ENCODE results near the gene ZGLP1.

ZGLP1 gene

DNA sequence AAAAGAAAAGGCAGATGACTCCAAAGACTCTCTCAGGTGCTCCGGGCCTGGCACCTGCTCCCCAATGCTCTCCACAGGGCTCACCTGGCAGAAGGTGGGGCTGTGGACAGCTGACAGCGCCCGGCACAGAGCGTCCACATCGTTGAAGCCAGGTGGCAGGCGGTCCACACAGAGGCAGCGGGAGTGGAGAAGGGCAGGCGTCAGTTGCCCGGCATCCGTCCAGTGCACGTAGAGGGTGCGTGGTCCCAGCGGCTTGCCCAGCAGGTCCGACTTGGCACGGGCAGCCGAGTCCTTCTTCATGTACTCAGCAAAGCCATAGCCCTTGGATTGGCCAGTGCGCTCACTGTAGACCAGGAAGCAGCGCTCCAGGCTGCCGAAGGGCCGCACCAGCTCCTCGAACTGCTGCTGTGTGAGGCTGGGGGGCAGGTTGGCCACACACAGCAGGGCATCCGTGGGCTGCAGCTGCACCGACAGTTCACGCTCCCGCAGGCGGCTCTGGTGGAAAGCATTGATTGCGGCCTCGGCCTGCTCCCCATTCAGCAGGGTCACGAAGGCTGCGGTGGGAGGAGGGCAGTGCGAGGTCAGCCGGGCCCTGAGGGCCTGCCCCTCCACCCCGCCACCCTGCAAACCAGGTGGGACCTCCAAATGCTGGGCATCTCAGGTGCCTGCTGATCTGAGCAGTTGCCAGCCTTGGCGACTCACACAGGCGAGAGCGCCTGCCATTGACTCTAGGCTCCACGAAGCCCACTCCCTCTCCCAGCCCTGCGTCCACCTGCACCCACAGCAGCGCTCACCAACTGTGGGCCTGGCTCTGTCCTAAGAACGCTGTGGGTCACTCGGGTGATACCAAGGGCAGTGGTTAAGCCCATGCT, 19.2 kb upstream of the ZGLP1 start:
- DNase-seq (ENCODE audit: extremely low read depth in 1 of 2, low read depth in 1 of 2) = no peak

DNA sequence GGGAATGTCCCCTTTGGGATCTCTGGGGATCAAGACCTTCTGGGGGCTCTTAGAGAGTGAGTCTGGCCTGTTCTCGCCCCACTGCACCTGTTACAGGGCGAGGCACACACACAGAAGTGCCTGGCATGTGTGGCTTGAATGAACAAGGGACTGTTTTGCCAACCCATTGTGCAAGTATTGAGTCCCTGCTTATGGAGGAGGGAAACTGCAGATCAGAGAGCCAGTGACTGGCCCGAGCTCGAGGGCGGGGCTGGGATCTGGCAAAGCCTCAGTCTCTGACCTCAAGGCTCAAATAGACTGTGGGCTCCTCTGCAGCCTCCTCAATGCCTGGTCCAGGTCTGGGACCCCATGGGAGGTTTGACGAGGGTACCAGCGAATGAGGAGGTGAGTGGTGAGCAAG, 18.2 kb upstream of the ZGLP1 start:
- DNase-seq (ENCODE audit: extremely low read depth in 1 of 2, low read depth in 1 of 2) = no peak

DNA sequence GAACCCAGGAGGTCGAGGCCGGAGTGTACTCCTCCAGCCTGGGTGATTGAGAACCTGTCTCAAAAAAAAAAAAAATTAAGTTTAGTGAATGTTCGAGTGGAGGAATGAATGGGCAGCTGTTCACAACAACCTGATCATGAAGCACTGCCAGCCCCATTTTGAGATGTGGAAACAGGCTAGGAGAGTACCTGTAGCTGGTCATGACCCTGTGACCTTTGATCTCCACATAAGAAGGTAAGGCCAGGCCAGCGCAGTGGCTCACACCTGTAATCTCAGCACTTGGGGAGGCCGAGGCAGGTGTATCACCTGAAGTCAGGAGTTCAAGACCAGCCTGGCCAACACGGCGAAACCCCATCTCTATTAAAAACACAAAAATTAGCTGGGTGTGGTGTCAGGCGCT, 16.1 kb upstream of the ZGLP1 start:
- no peak for DNase-seq (ENCODE audit: extremely low read depth in 1 of 2, low read depth in 1 of 2)

DNA sequence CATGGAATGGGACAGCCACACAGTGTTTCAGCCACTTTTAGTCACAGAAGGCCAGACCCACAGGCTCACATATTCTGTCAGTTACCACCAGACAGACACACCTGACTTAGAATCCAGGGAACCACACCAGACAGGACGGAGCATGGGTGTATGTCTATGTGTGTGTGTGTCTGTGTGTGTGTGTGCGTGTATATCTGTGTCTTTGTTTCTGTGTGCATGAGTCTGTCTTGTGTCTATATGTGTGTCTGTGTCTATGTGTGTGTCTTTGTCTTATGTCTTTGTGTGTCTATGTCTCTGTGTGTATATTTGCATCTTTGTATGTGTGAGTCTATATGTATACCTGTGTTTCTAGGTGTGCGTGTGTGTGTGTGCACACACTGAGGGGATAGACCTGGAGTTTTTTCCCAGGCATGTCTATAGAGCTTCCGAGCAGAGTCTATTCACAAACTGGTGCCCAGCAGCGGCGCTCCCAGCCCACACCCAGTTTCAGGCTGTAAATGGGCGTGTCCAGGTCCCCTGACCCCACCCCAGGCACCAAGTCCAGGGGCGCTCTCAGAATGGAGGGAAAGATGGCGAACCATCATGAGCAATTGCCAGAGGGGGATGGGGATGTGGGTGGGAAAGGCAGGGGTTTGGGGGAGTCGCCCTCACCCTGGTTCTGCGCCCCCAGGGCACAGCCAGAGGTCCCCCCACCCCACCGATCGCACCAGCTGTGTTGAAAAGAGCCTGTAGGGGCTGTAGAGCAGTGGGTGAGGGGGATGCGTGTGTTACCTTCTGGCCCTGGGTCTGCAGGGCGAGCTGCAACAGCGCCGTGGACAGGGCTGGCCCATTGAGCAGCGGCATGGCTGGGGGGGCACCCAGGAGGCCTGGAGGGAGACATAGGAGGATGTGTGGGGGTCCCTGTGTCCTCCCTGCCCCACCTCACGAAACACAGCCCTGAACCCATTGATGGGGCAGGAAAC, 12.5 kb upstream of the ZGLP1 start:
- no peak for DNase-seq (ENCODE audit: extremely low read depth in 1 of 2, low read depth in 1 of 2)

DNA sequence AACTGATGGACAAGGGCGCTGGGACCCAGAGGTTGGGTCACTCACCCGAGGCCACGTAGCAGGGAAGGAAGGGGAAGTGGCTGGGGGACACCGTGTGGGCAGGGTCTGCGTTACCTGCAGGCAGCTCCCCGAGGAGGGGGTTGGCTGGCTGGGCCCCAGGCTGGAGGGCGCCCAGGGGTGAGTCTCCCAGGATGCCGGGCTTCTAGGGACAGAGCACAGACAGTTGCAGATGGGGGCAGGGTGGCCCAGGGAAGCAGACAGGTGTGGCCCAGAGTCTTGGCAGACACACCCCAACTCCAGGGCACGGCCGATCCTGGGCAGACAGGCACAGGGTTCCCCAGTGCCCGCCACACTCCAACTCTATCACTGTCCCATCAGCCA, 11.8 kb upstream of the ZGLP1 start:
- no peak for DNase-seq (ENCODE audit: extremely low read depth in 1 of 2, low read depth in 1 of 2)

DNA sequence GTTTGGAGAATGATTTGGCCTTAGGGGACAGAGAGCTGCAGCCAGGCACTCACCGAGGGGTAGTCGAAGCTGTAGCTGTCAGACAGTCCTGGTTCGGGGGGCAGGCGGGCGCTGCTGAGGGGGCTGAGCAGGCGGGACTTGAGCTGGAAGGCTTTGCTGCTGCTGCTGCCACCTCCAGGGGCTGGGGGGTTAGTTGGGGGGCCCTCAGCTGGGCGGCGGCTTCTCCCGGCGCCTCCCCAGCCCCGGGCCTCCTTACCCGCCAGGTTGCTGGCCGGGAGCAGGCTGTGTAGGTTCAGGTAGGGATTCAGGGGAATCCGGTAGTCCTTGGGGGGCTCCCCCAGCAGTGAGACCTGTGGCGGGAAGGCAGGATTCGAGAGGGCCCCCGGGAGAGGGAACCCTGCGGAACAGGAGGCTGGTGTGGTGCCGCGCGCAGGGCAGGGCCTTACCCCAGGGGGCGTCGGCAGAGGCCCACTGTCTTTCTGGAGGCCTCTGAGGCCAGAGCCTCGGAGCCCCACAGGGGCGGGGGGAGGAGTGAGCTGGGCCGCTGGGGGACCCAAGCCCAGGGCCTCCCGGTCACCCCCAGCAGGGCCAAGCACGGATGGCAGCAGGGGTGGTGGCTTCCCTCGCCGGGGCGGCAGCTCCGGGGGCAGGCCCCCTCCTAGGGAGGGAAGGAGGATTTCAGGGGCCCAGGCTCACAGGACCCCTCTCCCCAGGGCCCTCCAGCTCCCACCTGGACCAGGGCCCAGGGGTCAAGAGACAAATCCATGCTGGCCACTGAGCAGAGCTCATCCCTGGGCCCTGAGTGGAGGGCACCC, 11.2 kb upstream of the ZGLP1 start:
- no peak for DNase-seq (ENCODE audit: extremely low read depth in 1 of 2, low read depth in 1 of 2)

DNA sequence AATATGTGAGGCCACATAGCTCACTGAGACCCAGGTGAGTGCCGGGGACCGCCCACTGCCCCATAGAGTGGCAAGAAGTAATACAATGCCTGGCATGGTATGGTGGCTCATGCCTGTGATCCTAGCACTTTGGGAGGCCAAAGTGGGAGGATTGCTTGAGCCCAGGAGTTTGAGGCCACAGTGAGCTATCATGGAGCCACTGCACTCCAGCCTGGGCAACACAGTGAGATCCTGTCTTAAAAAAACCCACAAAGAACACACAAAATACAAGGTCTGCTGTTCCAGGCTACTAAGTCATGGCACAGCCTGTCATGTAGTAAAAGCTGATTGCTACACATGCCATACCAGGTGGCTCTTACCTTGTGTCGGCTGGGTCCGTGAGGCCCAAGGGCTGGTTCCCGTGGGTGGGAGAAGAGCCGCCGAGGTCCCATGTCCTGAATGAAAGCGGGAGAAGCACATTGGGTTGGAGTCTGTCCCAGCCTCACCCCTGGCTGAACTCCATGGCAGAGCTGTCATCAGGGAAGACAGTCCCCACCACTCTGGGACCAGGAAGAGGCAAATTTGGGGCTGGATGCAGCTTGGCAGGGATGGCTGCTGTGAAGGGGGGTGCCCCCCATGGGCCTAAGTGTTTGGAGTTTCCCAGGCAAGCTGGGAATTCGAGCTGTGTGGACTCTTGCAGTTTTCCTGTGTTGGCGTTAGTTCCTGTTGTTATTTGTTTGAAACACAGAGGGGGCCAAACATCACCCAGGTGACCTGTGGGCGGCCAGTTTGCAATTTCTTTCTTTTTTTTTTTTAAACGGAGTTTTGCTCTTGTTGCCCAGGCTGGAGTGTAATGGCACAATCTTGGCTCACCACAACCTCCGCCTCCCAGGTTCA, 9.4 kb upstream of the ZGLP1 start:
- DNase-seq (ENCODE audit: extremely low read depth in 1 of 2, low read depth in 1 of 2) = no peak

DNA sequence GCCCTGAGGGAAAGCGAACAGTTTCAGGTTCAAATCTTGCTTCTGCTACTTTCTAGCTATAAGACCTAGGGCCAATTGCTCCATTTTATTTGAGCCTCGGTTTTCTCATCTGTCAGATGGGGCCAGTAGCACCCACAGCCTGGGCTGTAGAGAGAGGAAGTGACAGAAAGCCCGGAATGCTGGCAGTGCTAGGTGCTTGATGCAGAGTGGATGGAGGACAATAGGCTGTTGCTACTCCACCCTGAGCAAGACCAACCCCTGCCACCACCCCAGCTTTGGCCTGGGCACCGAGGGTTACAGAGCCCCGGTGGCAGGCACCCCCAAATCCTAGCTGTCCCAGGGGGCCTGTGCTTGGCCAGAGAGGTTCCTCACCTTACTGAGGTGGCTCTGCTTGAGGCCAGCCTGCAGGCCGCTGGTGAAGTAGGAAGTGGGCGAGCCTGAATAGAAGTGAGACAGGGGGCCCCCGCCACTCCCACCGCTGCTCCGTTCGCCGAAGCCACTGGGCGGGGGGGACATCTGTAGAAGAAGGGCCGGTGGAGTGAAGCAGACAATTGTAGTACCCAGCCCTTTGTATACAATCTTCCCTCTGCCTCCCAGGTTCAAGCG, 8.3 kb upstream of the ZGLP1 start:
- no peak for DNase-seq (ENCODE audit: extremely low read depth in 1 of 2, low read depth in 1 of 2)

DNA sequence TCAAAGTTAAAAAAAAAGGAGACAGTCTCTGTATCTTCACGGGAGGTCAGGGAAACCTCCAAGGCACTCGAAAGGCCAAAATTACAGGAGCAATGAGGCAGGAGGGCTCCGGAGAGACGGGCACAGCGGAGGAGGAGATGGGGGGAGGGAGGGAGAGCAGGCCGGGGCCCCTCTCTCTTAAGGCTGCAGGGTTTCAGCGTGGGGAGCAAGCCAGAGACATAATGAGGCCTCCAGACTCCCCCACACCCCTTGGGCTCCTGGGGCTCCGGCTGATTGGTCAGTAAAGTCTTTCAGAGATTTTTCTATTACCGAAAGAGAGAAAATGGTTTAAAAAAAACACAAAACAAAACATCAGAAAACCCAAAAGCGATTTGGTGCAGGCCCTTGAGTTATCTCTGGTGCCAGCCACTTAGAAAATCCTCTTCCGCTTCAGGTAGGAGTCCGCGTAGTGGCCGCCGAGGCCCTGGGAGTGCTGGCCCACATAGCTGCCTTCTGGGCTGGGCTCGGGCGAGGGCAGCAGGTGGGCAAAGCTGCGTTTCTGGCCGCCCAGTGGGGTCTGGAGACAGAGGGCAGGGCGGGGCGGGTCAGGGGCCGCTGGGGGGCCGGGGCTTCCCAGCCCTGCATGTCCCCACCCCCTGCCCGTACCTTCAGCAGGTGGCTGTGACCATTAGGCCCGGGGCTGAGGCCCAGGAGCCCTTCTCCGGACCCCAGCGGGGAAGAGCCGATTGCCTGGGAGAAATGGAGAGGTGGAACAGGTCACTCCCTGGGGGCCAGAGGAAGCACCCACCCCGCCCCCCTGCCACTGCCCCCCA, 7.6 kb upstream of the ZGLP1 start:
- DNase-seq (ENCODE audit: extremely low read depth in 1 of 2, low read depth in 1 of 2) = no peak

DNA sequence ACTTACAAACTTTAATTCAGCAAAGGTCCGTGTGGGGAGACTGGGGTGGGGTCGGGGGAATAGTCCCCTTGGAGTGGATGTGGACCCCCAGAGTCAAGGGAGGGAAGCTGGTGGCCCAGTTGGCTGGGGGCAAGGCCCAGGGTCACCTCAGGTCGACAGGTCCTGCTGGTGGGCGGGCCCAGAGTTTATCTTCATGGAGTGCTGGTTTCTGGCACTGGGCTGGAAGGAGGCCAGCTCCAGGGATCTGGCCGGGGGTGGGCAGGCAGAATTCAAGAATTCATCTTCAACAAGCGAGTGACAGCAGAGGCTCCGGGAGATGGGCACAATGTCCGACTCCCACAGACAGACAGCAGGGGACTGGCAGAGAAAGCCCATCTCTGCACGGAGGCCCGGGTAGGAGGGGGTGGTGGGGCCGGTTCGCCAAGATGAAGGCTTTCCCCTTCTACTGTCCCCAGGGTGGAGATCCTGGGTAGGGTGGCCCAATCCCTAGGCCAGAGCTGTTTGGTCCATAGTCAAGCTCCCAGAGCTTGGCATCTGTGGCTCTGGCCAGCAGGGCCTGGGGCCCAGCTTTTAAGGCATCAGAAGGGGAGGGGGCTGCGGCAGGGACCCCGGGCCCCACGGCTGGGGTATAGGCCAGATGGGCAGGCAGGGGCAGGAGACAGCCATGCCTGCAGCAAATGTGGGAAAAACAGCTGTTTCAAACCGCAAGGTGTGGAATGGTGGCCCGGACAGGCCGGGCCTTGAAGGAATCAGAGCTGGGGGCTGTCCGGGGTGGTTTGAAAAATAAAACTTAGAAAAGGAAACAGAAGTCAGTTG, 6.8 kb upstream of the ZGLP1 start:
- DNase-seq (ENCODE audit: extremely low read depth in 1 of 2, low read depth in 1 of 2) = no peak

DNA sequence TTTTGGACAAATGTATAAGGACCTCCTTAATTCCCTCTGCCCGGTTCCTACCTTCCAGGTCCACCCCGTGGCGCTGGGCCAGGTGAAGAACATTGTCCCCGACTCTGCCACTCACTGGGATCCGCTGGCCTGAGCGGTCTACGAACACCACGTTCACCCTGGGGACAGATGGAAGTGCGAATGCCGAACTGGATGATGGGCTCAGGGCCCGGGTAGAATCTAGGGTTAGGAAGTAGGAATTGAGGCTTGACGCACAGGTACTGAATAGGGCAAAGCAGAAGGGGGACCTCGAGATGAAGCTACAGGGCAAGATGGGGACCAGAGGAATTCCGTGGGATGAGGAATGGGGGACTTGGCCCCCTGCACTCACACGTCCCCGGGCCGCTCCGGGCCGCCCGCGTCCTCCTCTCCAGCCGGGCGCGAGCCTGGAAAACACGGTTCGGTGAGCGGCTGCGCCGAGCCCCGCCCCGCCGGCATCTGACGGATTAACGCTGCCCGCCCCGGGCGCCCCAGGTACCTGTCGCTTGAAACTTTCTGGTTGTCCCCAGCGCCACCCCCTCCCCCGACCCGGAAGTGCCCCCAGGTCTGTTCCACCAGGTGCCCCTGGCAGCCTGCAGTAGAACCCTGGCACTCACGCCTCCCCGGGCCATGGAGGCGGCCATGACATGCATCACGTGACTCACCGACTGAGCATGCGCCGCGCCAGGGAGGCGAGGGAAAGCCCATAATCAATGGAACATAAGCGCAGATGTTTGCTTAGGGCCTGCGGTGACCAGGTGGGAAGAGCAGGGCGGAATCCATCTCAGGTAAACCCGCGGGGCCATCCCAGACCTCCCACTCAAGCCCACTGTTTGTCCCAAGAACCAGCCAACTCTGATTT, 6.0 kb upstream of the ZGLP1 start, which contains the start of gene FDX2:
Gene FDX2 (minus strand): TSS at position 681 of the 880 bp plus-strand sequence. CDS start 19 bp downstream, at position 662.
- peak; percentile 82 to 90 for DNase-seq (ENCODE audit: extremely low read depth in 1 of 2, low read depth in 1 of 2)

DNA sequence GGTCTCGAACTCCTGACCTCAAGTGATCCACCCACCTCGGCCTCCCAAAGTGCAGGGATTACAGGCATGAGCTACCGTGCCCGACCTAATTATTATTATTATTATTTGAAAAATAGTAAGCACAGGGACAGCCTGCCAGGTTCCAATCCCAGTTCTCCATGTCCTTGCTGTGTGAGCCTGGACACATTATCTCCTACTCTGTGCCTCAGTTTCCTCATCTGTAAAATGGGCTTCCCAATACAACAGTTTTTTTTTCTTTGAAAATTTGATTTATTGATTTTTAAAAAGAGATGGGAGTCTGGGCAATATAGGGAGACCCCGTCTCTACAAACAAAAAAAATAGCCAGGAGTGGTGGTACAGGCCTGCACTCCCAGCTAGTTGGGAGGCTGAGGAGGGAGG, 3.3 kb downstream of the ZGLP1 start:
- no peak for DNase-seq (ENCODE audit: extremely low read depth in 1 of 2, low read depth in 1 of 2)

DNA sequence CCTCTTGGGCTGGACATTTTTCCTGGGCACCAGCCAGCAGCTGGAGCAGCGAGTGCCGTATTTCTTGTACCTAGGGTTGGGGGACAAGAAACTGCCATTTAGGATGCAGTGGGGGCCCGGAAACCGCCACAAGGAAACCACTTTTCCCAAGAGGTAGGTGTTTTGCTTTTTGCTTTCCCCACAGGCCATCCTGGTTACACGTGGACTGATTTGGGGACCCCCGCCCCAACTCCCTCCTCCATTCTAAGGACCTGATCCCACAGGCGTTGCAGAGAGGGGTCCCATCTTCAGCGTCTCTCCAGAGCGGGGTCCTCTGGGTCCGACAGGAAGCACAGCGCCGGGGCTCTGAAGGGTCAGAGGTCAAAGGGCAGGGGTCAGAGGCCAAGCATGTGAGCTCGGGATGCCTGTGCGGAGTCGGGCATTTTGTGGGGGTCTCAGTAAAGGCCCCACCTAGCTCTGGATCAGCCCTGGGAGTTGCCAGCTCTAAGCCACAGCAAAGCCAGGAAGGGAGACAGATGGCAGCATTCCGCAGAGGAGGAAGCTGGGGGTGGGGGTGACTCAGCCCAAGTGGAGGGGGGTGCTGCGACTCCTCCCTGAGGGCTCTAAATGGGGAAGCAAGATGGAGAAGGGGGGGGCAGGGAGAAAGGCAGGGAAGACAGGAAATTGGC, 4.3 kb downstream of the ZGLP1 start:
- no peak for DNase-seq (ENCODE audit: extremely low read depth in 1 of 2, low read depth in 1 of 2)

DNA sequence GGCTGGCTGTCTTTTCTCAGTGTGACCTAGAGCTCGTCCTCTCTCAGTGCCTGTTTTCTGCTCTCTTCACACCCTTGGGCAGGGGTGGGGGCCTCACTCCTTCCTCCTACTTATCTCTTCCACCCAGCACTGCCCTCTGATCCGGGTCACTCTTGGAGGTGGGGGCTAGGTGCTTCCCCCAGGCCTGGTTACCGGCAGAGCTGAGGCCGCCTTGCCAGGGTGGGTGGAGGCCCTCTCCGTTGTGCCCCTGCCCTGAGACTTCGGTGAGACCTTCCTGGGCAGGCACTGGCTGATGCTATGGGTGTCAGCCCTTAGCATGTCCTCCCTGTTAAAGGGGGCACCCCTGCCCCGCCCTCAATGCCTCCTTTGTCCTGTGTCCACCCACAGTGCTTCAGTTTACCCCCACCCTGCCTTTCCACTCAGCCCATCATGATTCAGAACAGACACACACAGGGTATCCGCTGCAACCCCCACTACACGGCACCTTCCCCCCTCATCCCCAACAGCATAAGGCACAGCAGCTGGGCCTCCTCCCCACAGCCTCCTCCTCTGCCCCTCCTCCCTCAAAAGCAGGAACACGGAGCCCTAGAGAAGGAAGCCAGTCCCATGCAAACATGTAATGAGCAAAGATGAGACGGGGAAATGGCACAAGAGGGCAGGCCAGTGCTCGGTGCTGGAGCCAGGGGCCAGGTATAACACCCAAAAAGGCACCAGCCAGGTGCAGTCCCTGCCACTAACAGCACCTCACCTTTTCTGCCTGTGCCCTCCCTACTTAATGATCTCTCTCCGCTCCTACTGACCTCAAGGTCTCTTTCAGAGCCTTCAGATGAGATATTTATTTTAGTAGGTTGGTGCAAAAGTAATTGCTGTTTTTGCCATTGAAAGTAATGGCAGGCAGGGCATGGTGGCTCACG, 9.8 kb downstream of the ZGLP1 start:
- DNase-seq (ENCODE audit: extremely low read depth in 1 of 2, low read depth in 1 of 2) = no peak

DNA sequence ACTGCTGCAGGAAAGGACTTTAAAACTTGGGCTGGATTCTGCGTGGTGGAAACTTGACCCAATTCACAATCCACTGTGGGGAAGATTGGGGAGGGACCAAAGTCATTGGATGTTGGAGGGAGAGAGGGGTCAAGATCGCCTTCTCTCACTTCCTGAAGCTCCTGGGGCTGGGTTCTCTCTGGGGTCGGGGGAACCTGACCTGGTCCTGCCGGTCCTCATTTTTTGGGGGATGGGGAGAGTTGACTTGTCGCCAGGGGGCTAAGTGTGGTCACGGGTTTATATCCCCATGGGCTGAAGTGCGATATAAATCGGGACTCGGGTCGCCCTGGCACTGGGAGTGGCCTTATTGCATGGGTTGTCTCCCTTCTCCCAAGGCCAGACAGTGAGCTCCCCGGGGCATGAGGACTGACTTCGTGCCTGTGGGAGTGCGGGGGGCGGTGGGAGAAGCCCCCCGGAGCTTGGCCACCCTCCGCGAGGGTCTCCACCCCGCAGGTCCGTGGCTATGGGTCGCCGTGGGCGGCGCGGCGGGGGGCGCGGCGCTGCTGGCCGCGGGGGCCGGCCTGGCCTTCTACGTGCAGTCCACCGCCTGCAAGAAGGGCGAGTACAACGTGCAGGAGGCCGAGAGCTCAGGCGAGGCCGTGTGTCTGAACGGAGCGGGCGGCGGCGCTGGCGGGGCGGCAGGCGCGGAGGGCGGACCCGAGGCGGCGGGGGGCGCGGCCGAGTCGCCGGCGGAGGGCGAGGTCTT, 13.6 kb downstream of the ZGLP1 start:
- DNase-seq (ENCODE audit: extremely low read depth in 1 of 2, low read depth in 1 of 2) = no peak

Data from activated CD8-positive, alpha-beta memory T cell treated with anti-CD3 and anti-CD28 coated beads for 1 hour (primary cell).